GOT3 (cell line): Measurements from ENCODE around the gene SSX4B.
"Not testable (repeated sequence)": the region's sequence is repeated elsewhere in the genome, so short reads cannot be mapped to it uniquely, and the experiment has no call there.

Experiments
- DNase-seq: peaks from one replicate; lab custom pipeline; 2025; ENCODE audit warnings: mixed read lengths; lab: John Stamatoyannopoulos, UW

Gene SSX4B

GRCh38 chrX:48411860-48412259 lies at the start of gene SSX4B:
Gene SSX4B, minus strand, starts transcription at chrX:48411960. Its CDS starts 588 bp downstream, at chrX:48411372.
- not testable (repeated sequence) for DNase-seq

- DNase-seq = no peak
These were observed 48.8 kb upstream of the SSX4B start for GRCh38 chrX:48460606-48461005.

- DNase-seq = no peak
These were observed 48.3 kb upstream of the SSX4B start for GRCh38 chrX:48460031-48460430.

GRCh38 chrX:48459483-48459882 lies 47.7 kb upstream of the SSX4B start:
- no peak for DNase-seq

- DNase-seq = no peak
These were observed 47.0 kb upstream of the SSX4B start for GRCh38 chrX:48458711-48459110.

- DNase-seq = no peak
These were observed 45.0 kb upstream of the SSX4B start for GRCh38 chrX:48456628-48457331.

- DNase-seq = no peak
These were observed 39.9 kb upstream of the SSX4B start for GRCh38 chrX:48451708-48452107.

- DNase-seq = no peak
These were observed 38.3 kb upstream of the SSX4B start for GRCh38 chrX:48450076-48450475.

GRCh38 chrX:48447201-48447600 lies 35.4 kb upstream of the SSX4B start:
- DNase-seq = not testable (repeated sequence)

GRCh38 chrX:48433713-48434112 lies 22.0 kb upstream of the SSX4B start:
- DNase-seq = not testable (repeated sequence)

GRCh38 chrX:48430166-48430565 lies 18.4 kb upstream of the SSX4B start:
- not testable (repeated sequence) for DNase-seq

- not testable (repeated sequence) for DNase-seq
These were observed 17.8 kb upstream of the SSX4B start for GRCh38 chrX:48429606-48430005.

- not testable (repeated sequence) for DNase-seq
These were observed 15.4 kb upstream of the SSX4B start for GRCh38 chrX:48427027-48427716.

- not testable (repeated sequence) for DNase-seq
These were observed 13.9 kb downstream of the SSX4B start for GRCh38 chrX:48397825-48398224.

GRCh38 chrX:48396931-48397330 lies 14.8 kb downstream of the SSX4B start:
- DNase-seq = not testable (repeated sequence)

- not testable (repeated sequence) for DNase-seq
These were observed 28.5 kb downstream of the SSX4B start, which contains the start of gene SSX4 for GRCh38 chrX:48383239-48383638. Gene SSX4, plus strand, starts transcription at chrX:48383539. Its CDS starts 515 bp downstream, at chrX:48384054.

GRCh38 chrX:48370408-48370807 lies 41.4 kb downstream of the SSX4B start:
- not testable (repeated sequence) for DNase-seq

GRCh38 chrX:48367717-48368408 lies 43.9 kb downstream of the SSX4B start:
- DNase-seq = not testable (repeated sequence)

GRCh38 chrX:48359281-48359680 lies 52.5 kb downstream of the SSX4B start:
- DNase-seq = not testable (repeated sequence)

GRCh38 chrX:48357681-48358080 lies 54.1 kb downstream of the SSX4B start:
- DNase-seq = no peak

- DNase-seq = not testable (repeated sequence)
These were observed 55.3 kb downstream of the SSX4B start, which contains the start of gene SSX3 for GRCh38 chrX:48356315-48357094. Gene SSX3, minus strand, starts transcription at chrX:48356703. Its CDS starts 1,454 bp downstream, at chrX:48355249.
